Neural cell (in vitro differentiated cells): ENCODE measurements around the gene C21orf58. TPM values are rescaled to one million over a fixed set of nuclear protein-coding genes. Genes with fewer than 3 reads are reported as not detected.
"Not testable (repeated sequence)": the region's sequence is repeated elsewhere in the genome, so short reads cannot be mapped to it uniquely, and the experiment has no call there.

ENCODE experiments used
- H2AFZ ChIP-seq: fragments of 200-600, 300-800 bp; sonication (generic), shearing (Covaris generic); 2 replicates; pipeline ENCODE4 v1.6.0; 2014; ENCODE audit warnings: low read depth, mild to moderate bottlenecking, antibody characterized with exemption, low read length, moderate library complexity
- H3F3A ChIP-seq: fragments of 200-600 bp; shearing (Covaris generic); 2 replicates; pipeline ENCODE4 v1.6.1; 2016; ENCODE audit warnings: mild to moderate bottlenecking, moderate library complexity, mixed read lengths, antibody characterized with exemption, low read length; ENCODE audit not compliant: insufficient read depth, poor library complexity, severe bottlenecking
- H3K27ac ChIP-seq: fragments of 200-600, 300-800 bp; sonication (generic), shearing (Covaris generic); 2 replicates; pipeline ENCODE4 v1.5.1; 2014; ENCODE audit warnings: mild to moderate bottlenecking, low read length, moderate library complexity
- H3K27me3 ChIP-seq: fragments of 300-800, 200-600 bp; sonication (generic), shearing (Covaris generic); 2 replicates; pipeline ENCODE4 v1.6.0; 2014; ENCODE audit warnings: mild to moderate bottlenecking, low read depth, low read length, moderate library complexity; ENCODE audit not compliant: insufficient read depth
- H3K36me3 ChIP-seq: fragments of 300-800, 200-600 bp; sonication (generic), shearing (Covaris generic); 2 replicates; pipeline ENCODE4 v1.5.1; 2014; ENCODE audit warnings: mild to moderate bottlenecking, antibody characterized with exemption, low read length, moderate library complexity; ENCODE audit not compliant: insufficient read depth
- H3K4me2 ChIP-seq: fragments of 300-800, 200-600 bp; sonication (generic), shearing (Covaris generic); 2 replicates; pipeline ENCODE4 v1.6.0; 2014; ENCODE audit warnings: mild to moderate bottlenecking, low read length
- H3K4me3 ChIP-seq: fragments of 300-800, 200-600 bp; sonication (generic), shearing (Covaris generic); 2 replicates; pipeline ENCODE4 v1.5.1; 2014; ENCODE audit warnings: mild to moderate bottlenecking, low read length, moderate library complexity
- H3K79me2 ChIP-seq: fragments of 200-600 bp; shearing (Covaris generic); replicated peaks from 2 replicates; pipeline ENCODE4 v1.6.0; 2014; ENCODE audit warnings: mild to moderate bottlenecking, low read length, moderate library complexity; ENCODE audit not compliant: insufficient read depth
- H3K9ac ChIP-seq: fragments of 300-800, 200-600 bp; sonication (generic), shearing (Covaris generic); 2 replicates; pipeline ENCODE4 v1.6.1; 2016; ENCODE audit warnings: mild to moderate bottlenecking, low read length, mixed read lengths
- H3K9me2 ChIP-seq: fragments of 200-600 bp; shearing (Covaris generic); 2 replicates; pipeline ENCODE4 v1.6.1; 2016; ENCODE audit warnings: mild to moderate bottlenecking, low read length, mixed read lengths; ENCODE audit not compliant: insufficient read depth
- H3K9me3 ChIP-seq: fragments of 200-600, 300-800 bp; sonication (generic), shearing (Covaris generic); 2 replicates; pipeline ENCODE4 v1.6.1; 2016; ENCODE audit warnings: mild to moderate bottlenecking, mixed run types, low read length, moderate library complexity, mixed read lengths
- H4K20me1 ChIP-seq: fragments of 200-600 bp; shearing (Covaris generic); 2 replicates; pipeline ENCODE4 v1.6.1; 2016; ENCODE audit warnings: mild to moderate bottlenecking, mixed run types; ENCODE audit not compliant: insufficient read depth
- EP300 ChIP-seq: fragments of 450-650 bp; conservative IDR thresholded peaks from 2 replicates; pipeline ENCODE4 v1.6.1; 2014; ENCODE audit warnings: antibody characterized with exemption, mild to moderate bottlenecking, moderate library complexity; ENCODE audit not compliant: poor library complexity, severe bottlenecking
- EZH2 ChIP-seq: fragments of 200-600, 300-800 bp; shearing (Covaris generic), sonication (generic); IDR thresholded peaks from 2 replicates; pipeline ENCODE4 v1.6.1; 2014; ENCODE audit warnings: antibody characterized with exemption, low read length, borderline replicate concordance, mild to moderate bottlenecking; ENCODE audit not compliant: insufficient read depth, poor library complexity, severe bottlenecking
- MXI1 ChIP-seq: fragments of 450-650 bp; conservative IDR thresholded peaks from 2 replicates; pipeline ENCODE4 v1.6.1; 2014; ENCODE audit warnings: antibody characterized with exemption, mild to moderate bottlenecking; ENCODE audit not compliant: poor library complexity, severe bottlenecking
- POLR2AphosphoS5 ChIP-seq: IDR thresholded peaks from 2 replicates; pipeline ENCODE4 v1.6.1; 2012
- RAD21 ChIP-seq: fragments of 450-650 bp; conservative IDR thresholded peaks from 2 replicates; pipeline ENCODE4 v1.6.1; 2014; ENCODE audit warnings: antibody characterized with exemption, mild to moderate bottlenecking, moderate library complexity
- SMC3 ChIP-seq: fragments of 450-650 bp; conservative IDR thresholded peaks from 2 replicates; pipeline ENCODE4 v1.6.1; 2014; ENCODE audit warnings: antibody characterized with exemption, mild to moderate bottlenecking, moderate library complexity; ENCODE audit not compliant: poor library complexity
- TAF1 ChIP-seq: IDR thresholded peaks from 2 replicates; pipeline ENCODE4 v1.6.1; 2012; ENCODE audit warnings: low read depth
- polyA plus RNA-seq: library from polyadenylated mRNA; depleted of rRNA; stranded (reverse); fragments of >200 nt; gene quantifications from 2 replicates; pipeline ENCODE4 v1.2.3, GENCODE V29; 2014
- TF ChIP-seq, protein P1 (sequence below): fragments of 450-650 bp; IDR thresholded peaks from 2 replicates; pipeline ENCODE4 v1.5.1; 2014; ENCODE audit warnings: antibody characterized with exemption, mild to moderate bottlenecking, moderate library complexity; ENCODE audit not compliant: poor library complexity, severe bottlenecking
- TF ChIP-seq, protein P2 (sequence below): IDR thresholded peaks from 2 replicates; pipeline ENCODE4 v1.6.1; 2012; ENCODE audit warnings: borderline replicate concordance

C21orf58 gene
- polyA plus RNA-seq, 1 donor from 2014 or later, result 3.0 TPM

DNA sequence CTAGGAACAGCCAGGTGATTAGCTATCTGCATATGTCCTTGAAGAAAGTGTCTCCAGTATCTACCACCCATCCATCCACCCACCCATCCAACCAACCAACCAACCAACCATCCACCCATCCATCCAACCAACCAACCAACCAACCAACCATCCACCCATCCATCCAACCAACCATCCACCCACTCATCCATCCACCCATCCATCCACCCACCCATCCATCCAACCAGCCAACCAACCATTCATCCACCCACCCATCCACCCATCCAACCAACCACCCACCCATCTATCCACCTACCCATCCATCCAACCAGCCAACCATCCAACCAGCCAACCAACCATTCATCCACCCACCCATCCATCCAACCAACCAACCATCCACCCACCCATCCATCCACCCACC, 12.1 kb downstream of the C21orf58 start:
- no peaks in the 10 kb centered on the region for H4K20me1 ChIP-seq
- H2AFZ ChIP-seq, result no peak overlapping the region
- H3K4me3 ChIP-seq, result no peak overlapping the region
- H3K79me2 ChIP-seq, result no peaks in the 10 kb centered on the region
- no peak overlapping the region for H3K4me2 ChIP-seq
- H3K36me3 ChIP-seq, result no peaks in the 10 kb centered on the region
- H3K9me2 ChIP-seq, result no peaks in the 10 kb centered on the region
- H3K27me3 ChIP-seq, result no peaks in the 10 kb centered on the region
- H3F3A ChIP-seq, result no peaks in the 10 kb centered on the region
- no peak overlapping the region for H3K27ac ChIP-seq
- H3K9me3 ChIP-seq, result no peaks in the 10 kb centered on the region
- no peak overlapping the region for H3K9ac ChIP-seq
- TF ChIP-seq, protein P1, sequence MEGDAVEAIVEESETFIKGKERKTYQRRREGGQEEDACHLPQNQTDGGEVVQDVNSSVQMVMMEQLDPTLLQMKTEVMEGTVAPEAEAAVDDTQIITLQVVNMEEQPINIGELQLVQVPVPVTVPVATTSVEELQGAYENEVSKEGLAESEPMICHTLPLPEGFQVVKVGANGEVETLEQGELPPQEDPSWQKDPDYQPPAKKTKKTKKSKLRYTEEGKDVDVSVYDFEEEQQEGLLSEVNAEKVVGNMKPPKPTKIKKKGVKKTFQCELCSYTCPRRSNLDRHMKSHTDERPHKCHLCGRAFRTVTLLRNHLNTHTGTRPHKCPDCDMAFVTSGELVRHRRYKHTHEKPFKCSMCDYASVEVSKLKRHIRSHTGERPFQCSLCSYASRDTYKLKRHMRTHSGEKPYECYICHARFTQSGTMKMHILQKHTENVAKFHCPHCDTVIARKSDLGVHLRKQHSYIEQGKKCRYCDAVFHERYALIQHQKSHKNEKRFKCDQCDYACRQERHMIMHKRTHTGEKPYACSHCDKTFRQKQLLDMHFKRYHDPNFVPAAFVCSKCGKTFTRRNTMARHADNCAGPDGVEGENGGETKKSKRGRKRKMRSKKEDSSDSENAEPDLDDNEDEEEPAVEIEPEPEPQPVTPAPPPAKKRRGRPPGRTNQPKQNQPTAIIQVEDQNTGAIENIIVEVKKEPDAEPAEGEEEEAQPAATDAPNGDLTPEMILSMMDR, result no peak
- TF ChIP-seq RAD21 (no peak), SMC3 (no peak), EZH2 (no peak), POLR2AphosphoS5 (no peak), EP300 (no peak), MXI1 (no peak), TAF1 (no peak)
- TF ChIP-seq, protein P2, sequence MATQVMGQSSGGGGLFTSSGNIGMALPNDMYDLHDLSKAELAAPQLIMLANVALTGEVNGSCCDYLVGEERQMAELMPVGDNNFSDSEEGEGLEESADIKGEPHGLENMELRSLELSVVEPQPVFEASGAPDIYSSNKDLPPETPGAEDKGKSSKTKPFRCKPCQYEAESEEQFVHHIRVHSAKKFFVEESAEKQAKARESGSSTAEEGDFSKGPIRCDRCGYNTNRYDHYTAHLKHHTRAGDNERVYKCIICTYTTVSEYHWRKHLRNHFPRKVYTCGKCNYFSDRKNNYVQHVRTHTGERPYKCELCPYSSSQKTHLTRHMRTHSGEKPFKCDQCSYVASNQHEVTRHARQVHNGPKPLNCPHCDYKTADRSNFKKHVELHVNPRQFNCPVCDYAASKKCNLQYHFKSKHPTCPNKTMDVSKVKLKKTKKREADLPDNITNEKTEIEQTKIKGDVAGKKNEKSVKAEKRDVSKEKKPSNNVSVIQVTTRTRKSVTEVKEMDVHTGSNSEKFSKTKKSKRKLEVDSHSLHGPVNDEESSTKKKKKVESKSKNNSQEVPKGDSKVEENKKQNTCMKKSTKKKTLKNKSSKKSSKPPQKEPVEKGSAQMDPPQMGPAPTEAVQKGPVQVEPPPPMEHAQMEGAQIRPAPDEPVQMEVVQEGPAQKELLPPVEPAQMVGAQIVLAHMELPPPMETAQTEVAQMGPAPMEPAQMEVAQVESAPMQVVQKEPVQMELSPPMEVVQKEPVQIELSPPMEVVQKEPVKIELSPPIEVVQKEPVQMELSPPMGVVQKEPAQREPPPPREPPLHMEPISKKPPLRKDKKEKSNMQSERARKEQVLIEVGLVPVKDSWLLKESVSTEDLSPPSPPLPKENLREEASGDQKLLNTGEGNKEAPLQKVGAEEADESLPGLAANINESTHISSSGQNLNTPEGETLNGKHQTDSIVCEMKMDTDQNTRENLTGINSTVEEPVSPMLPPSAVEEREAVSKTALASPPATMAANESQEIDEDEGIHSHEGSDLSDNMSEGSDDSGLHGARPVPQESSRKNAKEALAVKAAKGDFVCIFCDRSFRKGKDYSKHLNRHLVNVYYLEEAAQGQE, result no peak

DNA sequence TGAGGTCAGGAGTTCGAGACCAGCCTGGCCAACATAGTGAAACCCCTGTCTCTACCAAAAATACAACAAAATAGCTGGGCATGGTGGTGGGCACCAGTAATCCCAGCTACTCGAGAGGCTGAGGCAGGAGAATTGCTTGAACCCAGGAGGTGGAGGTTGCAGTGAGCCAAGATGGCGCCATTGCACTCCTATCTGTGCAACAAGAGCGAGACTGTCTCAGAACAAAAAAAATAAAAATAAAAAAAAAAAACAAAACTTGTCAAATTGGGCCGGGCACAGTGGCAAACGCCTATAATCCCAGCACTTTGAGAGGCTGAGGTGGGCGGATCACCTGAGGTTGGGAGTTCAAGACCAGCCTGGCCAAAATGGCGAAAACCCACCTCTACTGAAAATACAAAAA, 13.4 kb downstream of the C21orf58 start:
- not testable (repeated sequence) for H3K4me3 ChIP-seq, H3K36me3 ChIP-seq, H3K9ac ChIP-seq, H3K79me2 ChIP-seq, H3K9me2 ChIP-seq, H3K27me3 ChIP-seq, H4K20me1 ChIP-seq, H3K9me3 ChIP-seq, H3F3A ChIP-seq, H2AFZ ChIP-seq, H3K27ac ChIP-seq, H3K4me2 ChIP-seq

DNA sequence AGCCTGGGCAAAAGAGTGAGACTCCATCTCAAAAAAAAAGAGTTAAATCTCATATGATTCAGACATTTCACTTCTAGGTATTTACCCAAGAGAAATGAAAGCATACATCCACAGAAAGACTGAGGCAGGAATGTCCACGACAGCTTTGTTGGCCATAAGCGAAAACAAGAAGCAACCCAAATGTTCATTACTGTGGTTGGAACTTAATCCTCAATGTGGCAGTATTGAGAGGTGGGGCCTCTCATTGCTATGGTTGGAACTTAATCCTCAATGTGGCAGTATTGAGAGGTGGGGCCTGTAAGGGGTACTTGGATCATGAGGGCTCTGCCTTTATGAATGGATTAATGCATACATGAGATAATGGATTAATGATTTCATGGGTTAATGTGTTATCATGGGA, 15.2 kb downstream of the C21orf58 start:
- Histone ChIP-seq H3K9ac (no peak overlapping the region), H2AFZ (no peak overlapping the region), H3K27ac (no peak overlapping the region), H3K79me2 (no peaks in the 10 kb centered on the region), H3K4me2 (no peak overlapping the region), H3F3A (no peaks in the 10 kb centered on the region), H4K20me1 (no peaks in the 10 kb centered on the region), H3K9me2 (no peaks in the 10 kb centered on the region), H3K9me3 (no peaks in the 10 kb centered on the region), H3K4me3 (no peak overlapping the region), H3K36me3 (no peaks in the 10 kb centered on the region), H3K27me3 (no peaks in the 10 kb centered on the region)
- no peak for TF ChIP-seq TAF1
- TF ChIP-seq, protein P1, result no peak
- TF ChIP-seq SMC3, result no peak
- no peak for TF ChIP-seq POLR2AphosphoS5
- no peak for TF ChIP-seq EZH2
- TF ChIP-seq RAD21, result no peak
